Keratinocyte (primary cell): ENCODE data around the gene LBHD1. TPM values are rescaled to one million over a fixed set of nuclear protein-coding genes. Genes with fewer than 3 reads are reported as not detected.

ENCODE experiments used
- DNase-seq: peaks from one replicate; pipeline ENCODE4 v3.0.0-alpha.2; 2011; ENCODE audit warnings: low read depth, missing footprints, low spot score
- FAIRE-seq: peaks from 2 replicates; lab custom pipeline; 2011; peaks lifted over from hg19 to GRCh38; lab: Jason Lieb, UNC
- H2AFZ ChIP-seq: 2 replicates; pipeline ENCODE4 v1.6.0; 2012; ENCODE audit warnings: low read length, control low read depth, inconsistent platforms; ENCODE audit not compliant: control insufficient read depth
- H3K27ac ChIP-seq: 2 replicates; pipeline ENCODE4 v1.5.1; 2011; ENCODE audit warnings: low read length; ENCODE audit not compliant: control insufficient read depth, insufficient read depth
- H3K27me3 ChIP-seq: 3 replicates; pipeline ENCODE4 v1.6.0; 2011; ENCODE audit warnings: low read length; ENCODE audit not compliant: control insufficient read depth, insufficient read depth; ENCODE audit errors: extremely low read depth
- H3K36me3 ChIP-seq, 2 experiments: 2 replicates in 1 of 2; 3 replicates in 1 of 2; pipeline ENCODE4 v1.5.1; 2011; ENCODE audit warnings: low read length in 2 of 2, mild to moderate bottlenecking in 1 of 2; ENCODE audit not compliant: control insufficient read depth in 2 of 2, insufficient read depth in 2 of 2; ENCODE audit errors: extremely low read depth in 1 of 2
- H3K4me1 ChIP-seq: 3 replicates; pipeline ENCODE4 v1.5.1; 2011; ENCODE audit warnings: low read length; ENCODE audit not compliant: control insufficient read depth, insufficient read depth; ENCODE audit errors: extremely low read depth
- H3K4me2 ChIP-seq: 3 replicates; pipeline ENCODE4 v1.6.0; 2011; ENCODE audit warnings: low read depth, low read length; ENCODE audit not compliant: control insufficient read depth, insufficient read depth; ENCODE audit errors: extremely low read depth
- H3K4me3 ChIP-seq, 3 experiments: fragments of 200-600 bp in 1 of 3; sonication (generic) in 1 of 3; 2 replicates in 2 of 3; 3 replicates in 1 of 3; pipeline ENCODE4 v1.5.1; 2011 to 2016; ENCODE audit warnings: low read length in 3 of 3, mild to moderate bottlenecking in 3 of 3, control low read depth in 2 of 3, inconsistent platforms in 1 of 3, low read depth in 1 of 3, mixed read lengths in 1 of 3, mixed run types in 1 of 3, moderate library complexity in 1 of 3; ENCODE audit not compliant: control insufficient read depth in 2 of 3, insufficient read depth in 2 of 3; ENCODE audit errors: extremely low read depth in 1 of 3
- H3K79me2 ChIP-seq: 2 replicates; pipeline ENCODE4 v1.6.0; 2012; ENCODE audit warnings: low read length; ENCODE audit not compliant: control insufficient read depth, insufficient read depth
- H3K9ac ChIP-seq: 3 replicates; pipeline ENCODE4 v1.6.0; 2011; ENCODE audit warnings: low read length; ENCODE audit not compliant: control insufficient read depth, insufficient read depth; ENCODE audit errors: extremely low read depth
- H3K9me1 ChIP-seq: 3 replicates; pipeline ENCODE4 v1.6.0; 2011; ENCODE audit warnings: low read length; ENCODE audit not compliant: control insufficient read depth, insufficient read depth; ENCODE audit errors: extremely low read depth
- H3K9me3 ChIP-seq: 2 replicates; pipeline ENCODE4 v1.5.1; 2012; ENCODE audit warnings: low read depth, low read length; ENCODE audit not compliant: control insufficient read depth
- H4K20me1 ChIP-seq: 3 replicates; pipeline ENCODE4 v1.6.0; 2011; ENCODE audit warnings: low read length; ENCODE audit not compliant: control insufficient read depth, insufficient read depth; ENCODE audit errors: extremely low read depth
- EZH2 ChIP-seq: IDR thresholded peaks from one replicate; pipeline ENCODE4 v1.6.1; 2012; ENCODE audit warnings: inconsistent platforms, mild to moderate bottlenecking, low read length, moderate library complexity
- dilution Hi-C: fragments of 300-500 bp; cut with MboI; formaldehyde crosslinking; loops from one replicate; pipeline ENCODE4 v1.7.0; 2020; ENCODE audit warnings: low sequenced_read_pairs; ENCODE audit not compliant: extremely low pct_ligation_motif_present
- polyA plus RNA-seq, 5 experiments: library from polyadenylated mRNA; depleted of rRNA in 3 of 5; stranded (reverse) in 3 of 5; stranded (forward) in 1 of 5; unstranded in 1 of 5; fragments of >200 nt; gene quantifications; 1 replicate in 1 of 5; 2 replicates in 3 of 5; 3 replicates in 1 of 5; pipeline versions ENCODE4 v1.2.1 to v1.2.3, GENCODE V29; 2011 to 2012; ENCODE audit warnings: missing spikeins in 2 of 5, low read depth in 1 of 5, low replicate concordance in 1 of 5
- TF ChIP-seq, protein P1 (sequence below), 3 experiments: IDR thresholded peaks in 1 of 3; conservative IDR thresholded peaks in 1 of 3; optimal IDR thresholded peaks in 1 of 3; 2 replicates in 2 of 3; 3 replicates in 1 of 3; pipeline versions ENCODE3 to v1.5.1; 2011; ENCODE audit warnings: low read length in 3 of 3, mild to moderate bottlenecking in 3 of 3, moderate library complexity in 2 of 3, control low read depth in 1 of 3, inconsistent platforms in 1 of 3; ENCODE audit not compliant: insufficient read depth in 2 of 3; ENCODE audit errors: extremely low read depth in 1 of 3

LBHD1 gene
- polyA plus RNA-seq, 1 donor (not counting 4 experiments of a cell fraction or from before 2014, with no cell fraction given): 4.9 TPM

DNA sequence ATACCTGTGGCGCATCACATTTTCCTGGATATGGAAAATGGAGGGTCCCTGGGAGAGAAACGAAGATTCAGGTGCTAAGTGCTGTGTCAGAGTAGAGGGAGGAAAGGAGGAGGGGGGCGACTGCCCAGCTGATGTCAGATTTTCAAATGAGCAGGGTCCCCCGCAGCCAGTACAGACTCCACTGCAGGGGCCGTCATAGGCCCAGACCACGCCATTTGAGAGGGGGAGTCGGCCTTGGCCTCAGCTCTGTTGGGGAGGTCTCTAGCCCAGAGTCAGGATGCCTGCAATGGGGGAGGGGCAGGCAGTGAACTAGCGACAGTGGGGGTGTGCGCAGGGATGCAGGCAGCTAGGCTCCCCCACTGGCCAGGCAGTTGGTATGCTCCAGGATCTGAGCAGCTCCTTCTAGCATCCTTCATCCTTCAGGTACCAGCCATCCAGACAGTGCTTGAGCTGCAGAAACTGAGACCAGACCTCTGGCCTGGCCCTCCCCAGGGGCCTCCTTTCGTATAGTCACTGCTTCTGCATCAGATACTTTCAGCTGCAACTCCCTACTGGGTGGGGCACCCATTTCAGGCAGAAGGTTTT is 35.3 kb upstream of the LBHD1 start, which contains the start of the genes BSCL2 and GNG3:
Gene BSCL2 (minus strand): TSS at position 148 of the 585 bp plus-strand sequence. CDS start 229 bp downstream, outside the sequence.
Gene GNG3 (plus strand): TSS at position 400 of the 585 bp plus-strand sequence. CDS start 620 bp downstream, outside the sequence.
- Histone ChIP-seq H3K27ac (peak within 1 kb of the TSS; percentile 93), H3K79me2 (no peaks in the 10 kb centered on the region), H3K4me1 (peaks cover 36% of the 10 kb centered on the region), H3K9me3 (no peaks in the 10 kb centered on the region), H3K9me1 (no peaks in the 10 kb centered on the region), H3K4me2 (peak within 1 kb of the TSS; percentile 99), H3K4me3 (peak within 1 kb of the TSS; percentile 31 to 59 (median 53)), H2AFZ (peak within 1 kb of the TSS; percentile 77), H3K9ac (peak within 1 kb of the TSS; percentile 88), H4K20me1 (no peaks in the 10 kb centered on the region), H3K36me3 (peaks cover 4 to 13% of the 10 kb centered on the region in 2 experiments), H3K27me3 (no peaks in the 10 kb centered on the region)
- dilution Hi-C loops: no loop called here
- DNase-seq (no peak), FAIRE-seq (no peak)
- TF ChIP-seq, protein P1, sequence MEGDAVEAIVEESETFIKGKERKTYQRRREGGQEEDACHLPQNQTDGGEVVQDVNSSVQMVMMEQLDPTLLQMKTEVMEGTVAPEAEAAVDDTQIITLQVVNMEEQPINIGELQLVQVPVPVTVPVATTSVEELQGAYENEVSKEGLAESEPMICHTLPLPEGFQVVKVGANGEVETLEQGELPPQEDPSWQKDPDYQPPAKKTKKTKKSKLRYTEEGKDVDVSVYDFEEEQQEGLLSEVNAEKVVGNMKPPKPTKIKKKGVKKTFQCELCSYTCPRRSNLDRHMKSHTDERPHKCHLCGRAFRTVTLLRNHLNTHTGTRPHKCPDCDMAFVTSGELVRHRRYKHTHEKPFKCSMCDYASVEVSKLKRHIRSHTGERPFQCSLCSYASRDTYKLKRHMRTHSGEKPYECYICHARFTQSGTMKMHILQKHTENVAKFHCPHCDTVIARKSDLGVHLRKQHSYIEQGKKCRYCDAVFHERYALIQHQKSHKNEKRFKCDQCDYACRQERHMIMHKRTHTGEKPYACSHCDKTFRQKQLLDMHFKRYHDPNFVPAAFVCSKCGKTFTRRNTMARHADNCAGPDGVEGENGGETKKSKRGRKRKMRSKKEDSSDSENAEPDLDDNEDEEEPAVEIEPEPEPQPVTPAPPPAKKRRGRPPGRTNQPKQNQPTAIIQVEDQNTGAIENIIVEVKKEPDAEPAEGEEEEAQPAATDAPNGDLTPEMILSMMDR (optimal IDR thresholded peaks at IDR 0.05 in 1 of 3, IDR thresholded peaks at IDR 0.05 in 1 of 3, conservative IDR thresholded peaks at IDR 0.05 in 1 of 3; ENCODE audit: extremely low read depth in 1 of 3, insufficient read depth in 2 of 3, low read length in 3 of 3): no peak

GRCh38 chr11:62706850-62707247 is 34.8 kb upstream of the LBHD1 start:
- H3K9ac ChIP-seq: peak overlapping the region; percentile 52
- FAIRE-seq (no peak), DNase-seq (no peak)
- peaks cover 2 to 13% of the 10 kb centered on the region in 2 experiments for H3K36me3 ChIP-seq
- TF ChIP-seq, protein P1 (optimal IDR thresholded peaks at IDR 0.05 in 1 of 3, IDR thresholded peaks at IDR 0.05 in 1 of 3, conservative IDR thresholded peaks at IDR 0.05 in 1 of 3; ENCODE audit: extremely low read depth in 1 of 3, insufficient read depth in 2 of 3, low read length in 3 of 3): no peak
- no peak for TF ChIP-seq EZH2
- H3K4me1 ChIP-seq: peaks cover 36% of the 10 kb centered on the region
- no peaks in the 10 kb centered on the region for H3K27me3 ChIP-seq
- no peaks in the 10 kb centered on the region for H4K20me1 ChIP-seq
- no peaks in the 10 kb centered on the region for H3K79me2 ChIP-seq
- peak overlapping the region; percentile 72 for H3K4me2 ChIP-seq
- no peaks in the 10 kb centered on the region for H3K9me1 ChIP-seq
- dilution Hi-C loops: no loop called here
- no peak overlapping the region for H3K27ac ChIP-seq
- H3K4me3 ChIP-seq: no peak overlapping the region
- H2AFZ ChIP-seq: no peak overlapping the region
- no peaks in the 10 kb centered on the region for H3K9me3 ChIP-seq
